ENCODE data around the gene HFE.
"Not testable (repeated sequence)": the region's sequence is repeated elsewhere in the genome, so short reads cannot be mapped to it uniquely, and the experiment has no call there.

HFE gene

GRCh38 chr6:26055719-26056582 is 31.3 kb upstream of the HFE start:
- TF ChIP-seq CTCF (IDR thresholded peaks at IDR 0.05; ENCODE audit: borderline replicate concordance, control extremely low read depth, extremely low read depth, insufficient read depth, missing control alignments) = no peak
- peak; percentile 82 for DNase-seq (ENCODE audit: low spot score)
- in situ Hi-C loops (cut with MboI; ENCODE audit: low sequenced_read_pairs, unreplicated experiment) = loop anchor here (10.0 kb wide), 1 partner anchor 139 kb away; a partner anchor contains a TSS

GRCh38 chr6:26056583-26057350 is 30.5 kb upstream of the HFE start:
- no peak for TF ChIP-seq CTCF (IDR thresholded peaks at IDR 0.05; ENCODE audit: borderline replicate concordance, control extremely low read depth, extremely low read depth, insufficient read depth, missing control alignments)
- in situ Hi-C loops (cut with MboI; ENCODE audit: low sequenced_read_pairs, unreplicated experiment) = loop anchor here (10.0 kb wide), 1 partner anchor 138 kb away; a partner anchor contains a TSS
- DNase-seq (ENCODE audit: low spot score) = no peak

- no peak for DNase-seq (ENCODE audit: low spot score)
These were observed 29.3 kb upstream of the HFE start for GRCh38 chr6:26057899-26058298.

GRCh38 chr6:26058477-26059033 is 28.7 kb upstream of the HFE start:
- not testable (repeated sequence) for DNase-seq (ENCODE audit: low spot score)
- in situ Hi-C loops (cut with MboI; ENCODE audit: low sequenced_read_pairs, unreplicated experiment) = loop anchor here (10.0 kb wide), 1 partner anchor 136 kb away; a partner anchor contains a TSS

More at GRCh38 chr6:26057899-26058298, 29.3 kb upstream of the HFE start:
- in situ Hi-C loops (cut with MboI; ENCODE audit: low sequenced_read_pairs, unreplicated experiment) = loop anchor here (10.0 kb wide), 1 partner anchor 137 kb away; a partner anchor contains a TSS
- TF ChIP-seq CTCF (IDR thresholded peaks at IDR 0.05; ENCODE audit: borderline replicate concordance, control extremely low read depth, extremely low read depth, insufficient read depth, missing control alignments) = no peak

GRCh38 chr6:26059941-26060340 is 27.3 kb upstream of the HFE start:
- in situ Hi-C loops (cut with MboI; ENCODE audit: low sequenced_read_pairs, unreplicated experiment) = loop anchor here (10.0 kb wide), 1 partner anchor 135 kb away; a partner anchor contains a TSS
- DNase-seq (ENCODE audit: low spot score) = no peak
- no peak for TF ChIP-seq CTCF (IDR thresholded peaks at IDR 0.05; ENCODE audit: borderline replicate concordance, control extremely low read depth, extremely low read depth, insufficient read depth, missing control alignments)

- peak; percentile 37 for DNase-seq (ENCODE audit: low spot score)
- in situ Hi-C loops (cut with MboI; ENCODE audit: low sequenced_read_pairs, unreplicated experiment) = loop anchor here (5.0 kb wide), 1 partner anchor 38 kb away; a partner anchor contains a TSS
- peak; percentile 62 for TF ChIP-seq CTCF (IDR thresholded peaks at IDR 0.05; ENCODE audit: borderline replicate concordance, control extremely low read depth, extremely low read depth, insufficient read depth, missing control alignments)
These were observed 22.5 kb upstream of the HFE start for GRCh38 chr6:26064619-26065257.

Data from GM13976 (cell line).